ENCODE measurements around the gene POLR2A.
"Not testable (repeated sequence)": the region's sequence is repeated elsewhere in the genome, so short reads cannot be mapped to it uniquely, and the experiment has no call there.

The POLR2A gene

GRCh38 chr17:7479213-7480088 lies 4.7 kb upstream of the POLR2A start, which contains the start of gene ZBTB4:
ZBTB4 (minus strand) TSS chr17:7479631; CDS start chr17:7466801, 12,830 bp downstream.
- DNase-seq (ENCODE audit: low read depth, low spot score) = peak; percentile 35
- TF ChIP-seq, protein P1, sequence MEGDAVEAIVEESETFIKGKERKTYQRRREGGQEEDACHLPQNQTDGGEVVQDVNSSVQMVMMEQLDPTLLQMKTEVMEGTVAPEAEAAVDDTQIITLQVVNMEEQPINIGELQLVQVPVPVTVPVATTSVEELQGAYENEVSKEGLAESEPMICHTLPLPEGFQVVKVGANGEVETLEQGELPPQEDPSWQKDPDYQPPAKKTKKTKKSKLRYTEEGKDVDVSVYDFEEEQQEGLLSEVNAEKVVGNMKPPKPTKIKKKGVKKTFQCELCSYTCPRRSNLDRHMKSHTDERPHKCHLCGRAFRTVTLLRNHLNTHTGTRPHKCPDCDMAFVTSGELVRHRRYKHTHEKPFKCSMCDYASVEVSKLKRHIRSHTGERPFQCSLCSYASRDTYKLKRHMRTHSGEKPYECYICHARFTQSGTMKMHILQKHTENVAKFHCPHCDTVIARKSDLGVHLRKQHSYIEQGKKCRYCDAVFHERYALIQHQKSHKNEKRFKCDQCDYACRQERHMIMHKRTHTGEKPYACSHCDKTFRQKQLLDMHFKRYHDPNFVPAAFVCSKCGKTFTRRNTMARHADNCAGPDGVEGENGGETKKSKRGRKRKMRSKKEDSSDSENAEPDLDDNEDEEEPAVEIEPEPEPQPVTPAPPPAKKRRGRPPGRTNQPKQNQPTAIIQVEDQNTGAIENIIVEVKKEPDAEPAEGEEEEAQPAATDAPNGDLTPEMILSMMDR (IDR thresholded peaks at IDR 0.05; ENCODE audit: low read depth, low read length) = no peak
- H3K4me3 ChIP-seq (ENCODE audit: low read depth, low read length) = peak within 1 kb of the TSS; percentile 69
- in situ Hi-C loops (cut with HindIII; ENCODE audit: low sequenced_read_pairs) = no loop called here

DNA sequence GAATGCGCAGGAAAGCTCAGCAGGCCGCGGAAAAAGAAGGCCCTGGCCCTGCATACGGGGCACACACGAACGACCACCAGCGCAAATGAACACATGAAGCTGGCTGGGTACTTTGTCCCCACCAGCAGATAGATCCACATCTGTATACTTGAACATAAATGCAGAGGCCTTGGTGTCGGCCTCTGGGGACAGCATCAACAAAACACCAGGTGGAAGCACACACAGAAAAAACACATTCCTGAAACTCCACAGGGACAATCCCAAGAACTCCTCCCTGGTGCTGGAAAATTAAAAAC lies 4.1 kb upstream of the POLR2A start:
- H3K4me3 ChIP-seq (ENCODE audit: low read depth, low read length) = peak overlapping the region; percentile 69
- TF ChIP-seq, protein P1 (IDR thresholded peaks at IDR 0.05; ENCODE audit: low read depth, low read length) = no peak
- in situ Hi-C loops (cut with HindIII; ENCODE audit: low sequenced_read_pairs) = no loop called here
- DNase-seq (ENCODE audit: low read depth, low spot score) = no peak

GRCh38 chr17:7481275-7481674 lies 2.9 kb upstream of the POLR2A start, which contains the start of gene SLC35G6:
SLC35G6 (plus strand) TSS chr17:7481446; CDS start chr17:7481517, 71 bp downstream.
- DNase-seq (ENCODE audit: low read depth, low spot score); H3K4me3 ChIP-seq (ENCODE audit: low read depth, low read length); in situ Hi-C loops (cut with HindIII; ENCODE audit: low sequenced_read_pairs): not testable (repeated sequence)

GRCh38 chr17:7481842-7482741 lies 2.1 kb upstream of the POLR2A start:
- DNase-seq (ENCODE audit: low read depth, low spot score); in situ Hi-C loops (cut with HindIII; ENCODE audit: low sequenced_read_pairs); H3K4me3 ChIP-seq (ENCODE audit: low read depth, low read length): not testable (repeated sequence)

- peak overlapping the region; percentile 81 for H3K4me3 ChIP-seq (ENCODE audit: low read depth, low read length)
- DNase-seq (ENCODE audit: low read depth, low spot score); in situ Hi-C loops (cut with HindIII; ENCODE audit: low sequenced_read_pairs): not testable (repeated sequence)
These were observed 1.5 kb upstream of the POLR2A start for GRCh38 chr17:7482742-7483088.

GRCh38 chr17:7483255-7484066 lies 705 bp upstream of the POLR2A start:
- peak; percentile 88 for DNase-seq (ENCODE audit: low read depth, low spot score)
- in situ Hi-C loops (cut with HindIII; ENCODE audit: low sequenced_read_pairs) = no loop called here
- H3K4me3 ChIP-seq (ENCODE audit: low read depth, low read length) = peak overlapping the region; percentile 81
- TF ChIP-seq, protein P1 (IDR thresholded peaks at IDR 0.05; ENCODE audit: low read depth, low read length) = no peak

GRCh38 chr17:7484919-7485377 lies 782 bp downstream of the POLR2A start:
- H3K4me3 ChIP-seq (ENCODE audit: low read depth, low read length) = peak overlapping the region; percentile 81
- in situ Hi-C loops (cut with HindIII; ENCODE audit: low sequenced_read_pairs) = no loop called here

More at GRCh38 chr17:7484919-7485377, 782 bp downstream of the POLR2A start:
- no peak for DNase-seq (ENCODE audit: low read depth, low spot score)
- TF ChIP-seq, protein P1 (IDR thresholded peaks at IDR 0.05; ENCODE audit: low read depth, low read length) = peak; percentile 10
